B cell (primary cell): Measurements from ENCODE around the gene FBRS.

ENCODE experiments used
- EZH2 ChIP-seq: IDR thresholded peaks from 2 replicates; pipeline ENCODE4 v1.6.1; 2012; ENCODE audit warnings: borderline replicate concordance, low read depth, mild to moderate bottlenecking, moderate library complexity, low read length; ENCODE audit not compliant: insufficient read depth, poor library complexity, severe bottlenecking
- TF ChIP-seq, protein P1 (sequence below): fragments of 200-600 bp; IDR thresholded peaks from one replicate; pipeline ENCODE4 v1.8.0; 2022; ENCODE audit warnings: antibody characterized with exemption, mild to moderate bottlenecking

DNA sequence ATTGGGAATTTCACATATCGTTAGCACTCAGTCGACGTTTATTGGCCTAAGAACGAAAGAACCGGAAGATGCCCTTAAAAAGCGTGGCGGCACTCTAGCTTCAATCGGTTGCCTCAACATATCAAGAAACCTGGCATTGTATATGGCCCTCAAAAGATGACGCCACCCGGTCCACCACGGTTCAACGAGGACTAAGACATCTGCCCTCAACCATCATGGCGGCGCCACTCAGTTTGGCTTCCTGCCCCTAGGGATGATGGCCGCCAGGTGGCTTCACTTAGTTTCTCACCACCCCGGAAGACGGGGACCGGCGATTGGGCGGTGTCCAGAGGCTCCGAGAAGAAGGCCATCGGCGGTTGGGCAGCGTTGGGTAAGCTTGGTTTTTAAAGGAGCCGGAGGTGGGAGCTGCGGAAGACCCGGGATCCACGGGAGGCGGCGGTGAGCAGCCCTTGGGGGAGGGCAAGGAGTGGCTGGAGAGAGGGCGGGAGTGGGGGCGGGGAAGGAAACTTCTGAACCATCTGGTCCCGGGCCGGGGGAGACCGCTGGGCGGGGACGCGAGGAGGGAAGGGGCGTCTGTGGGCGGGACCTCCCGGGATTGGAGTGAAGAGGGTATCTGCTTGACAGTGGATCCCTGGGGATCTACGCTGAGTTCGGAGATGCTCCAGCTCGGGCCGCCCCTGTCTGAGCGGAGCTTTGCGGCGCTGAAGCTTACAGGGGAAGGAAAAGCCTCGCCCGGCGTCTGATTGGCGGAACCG is 7.7 kb upstream of the FBRS start, which contains the start of gene PRR14:
- TF ChIP-seq, protein P1, sequence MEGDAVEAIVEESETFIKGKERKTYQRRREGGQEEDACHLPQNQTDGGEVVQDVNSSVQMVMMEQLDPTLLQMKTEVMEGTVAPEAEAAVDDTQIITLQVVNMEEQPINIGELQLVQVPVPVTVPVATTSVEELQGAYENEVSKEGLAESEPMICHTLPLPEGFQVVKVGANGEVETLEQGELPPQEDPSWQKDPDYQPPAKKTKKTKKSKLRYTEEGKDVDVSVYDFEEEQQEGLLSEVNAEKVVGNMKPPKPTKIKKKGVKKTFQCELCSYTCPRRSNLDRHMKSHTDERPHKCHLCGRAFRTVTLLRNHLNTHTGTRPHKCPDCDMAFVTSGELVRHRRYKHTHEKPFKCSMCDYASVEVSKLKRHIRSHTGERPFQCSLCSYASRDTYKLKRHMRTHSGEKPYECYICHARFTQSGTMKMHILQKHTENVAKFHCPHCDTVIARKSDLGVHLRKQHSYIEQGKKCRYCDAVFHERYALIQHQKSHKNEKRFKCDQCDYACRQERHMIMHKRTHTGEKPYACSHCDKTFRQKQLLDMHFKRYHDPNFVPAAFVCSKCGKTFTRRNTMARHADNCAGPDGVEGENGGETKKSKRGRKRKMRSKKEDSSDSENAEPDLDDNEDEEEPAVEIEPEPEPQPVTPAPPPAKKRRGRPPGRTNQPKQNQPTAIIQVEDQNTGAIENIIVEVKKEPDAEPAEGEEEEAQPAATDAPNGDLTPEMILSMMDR = no peak
- no peak for TF ChIP-seq EZH2
